NCI-H2107 treated with DMSO at 0.1 percent for 48 hours (cell line): ENCODE data around the gene SYTL3.
"Not testable (repeated sequence)": the region's sequence is repeated elsewhere in the genome, so short reads cannot be mapped to it uniquely, and the experiment has no call there.

Source experiments
- DNase-seq: peaks from one replicate; lab custom pipeline; 2025; ENCODE audit not compliant: unreplicated experiment; lab: John Stamatoyannopoulos, UW

Gene SYTL3

GRCh38 chr6:158786645-158787304 lies 136.9 kb downstream of the SYTL3 start:
- no peak for DNase-seq

DNA sequence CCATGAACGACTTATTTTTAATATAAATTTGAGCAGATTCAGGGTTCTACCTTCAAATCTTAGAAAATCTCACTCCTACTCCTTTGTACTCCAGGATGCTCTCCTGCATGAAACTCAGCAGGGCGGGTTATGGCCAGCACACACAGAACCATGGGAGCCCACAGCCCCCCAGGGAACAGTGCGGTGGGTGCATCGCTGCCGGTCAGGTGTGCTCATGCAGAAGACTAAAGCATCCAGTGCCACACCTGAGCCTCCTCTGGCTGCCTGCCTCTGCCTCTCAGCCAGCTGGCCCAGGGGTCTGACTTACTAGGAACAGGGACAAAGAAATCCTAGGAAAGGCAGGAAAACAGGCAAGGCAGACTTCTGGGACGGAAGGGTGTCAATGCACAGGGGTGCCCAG lies 137.5 kb downstream of the SYTL3 start:
- no peak for DNase-seq

DNA sequence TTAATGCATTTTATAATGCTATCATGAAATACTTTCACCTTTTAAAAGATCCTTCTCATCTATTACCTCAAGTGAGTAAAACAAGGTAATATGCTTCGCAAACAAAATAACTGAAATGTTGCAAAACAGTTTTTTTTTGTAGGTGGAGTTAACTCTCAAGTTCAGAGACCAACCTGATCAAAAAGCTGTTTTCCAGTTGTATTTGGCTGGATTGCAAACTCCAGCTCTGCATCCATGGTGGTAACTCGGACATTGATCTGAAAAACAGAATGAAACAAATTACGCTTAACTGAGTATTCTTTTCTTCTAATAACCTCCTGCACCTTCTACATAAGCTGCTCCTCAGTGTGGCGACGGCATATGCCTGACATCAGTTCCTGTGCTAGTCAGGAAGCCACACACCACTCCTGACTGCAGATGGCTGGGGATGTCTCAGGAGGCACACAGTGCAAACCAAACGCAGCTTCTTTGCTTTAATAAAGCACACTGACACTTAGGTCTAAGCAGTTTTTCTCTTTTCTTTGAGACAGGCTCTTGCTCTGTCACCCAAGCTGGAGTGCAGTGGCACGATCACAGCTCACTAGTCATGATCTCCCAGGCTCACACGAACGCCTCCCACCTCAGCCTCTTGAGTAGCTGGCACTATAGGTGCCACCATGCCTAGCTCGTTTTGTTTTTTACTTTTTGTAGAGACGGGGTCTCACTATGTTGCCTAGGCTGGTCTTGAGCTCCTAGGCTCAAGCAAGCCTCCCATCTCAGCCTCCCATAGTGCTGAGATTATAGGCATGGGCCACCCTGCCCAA lies 139.5 kb downstream of the SYTL3 start:
- no peak for DNase-seq

GRCh38 chr6:158791274-158791855 lies 141.5 kb downstream of the SYTL3 start:
- no peak for DNase-seq

DNA sequence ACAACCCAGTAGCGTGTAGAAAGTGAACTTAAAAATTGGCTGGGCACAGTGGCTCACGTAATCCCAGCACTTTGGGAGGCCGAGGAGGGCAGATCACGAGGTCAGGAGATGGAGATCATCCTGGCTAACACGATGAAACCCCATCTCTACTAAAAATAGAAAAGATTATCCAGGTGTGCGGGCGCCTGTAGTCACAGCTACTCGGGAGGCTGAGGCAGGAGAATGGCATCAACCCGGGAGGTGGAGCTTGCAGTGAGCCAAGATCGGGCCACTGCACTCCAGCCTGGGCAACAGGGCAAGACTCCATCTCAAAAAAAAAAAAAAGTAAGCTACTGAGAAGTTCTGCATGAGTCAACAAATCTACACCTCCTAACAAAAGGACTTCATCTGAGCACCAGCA lies 142.7 kb downstream of the SYTL3 start:
- DNase-seq, result not testable (repeated sequence)

- no peak for DNase-seq
Measured at GRCh38 chr6:158793432-158793831, 143.6 kb downstream of the SYTL3 start.

- no peak for DNase-seq
Measured at GRCh38 chr6:158795516-158795915, 145.7 kb downstream of the SYTL3 start.

DNA sequence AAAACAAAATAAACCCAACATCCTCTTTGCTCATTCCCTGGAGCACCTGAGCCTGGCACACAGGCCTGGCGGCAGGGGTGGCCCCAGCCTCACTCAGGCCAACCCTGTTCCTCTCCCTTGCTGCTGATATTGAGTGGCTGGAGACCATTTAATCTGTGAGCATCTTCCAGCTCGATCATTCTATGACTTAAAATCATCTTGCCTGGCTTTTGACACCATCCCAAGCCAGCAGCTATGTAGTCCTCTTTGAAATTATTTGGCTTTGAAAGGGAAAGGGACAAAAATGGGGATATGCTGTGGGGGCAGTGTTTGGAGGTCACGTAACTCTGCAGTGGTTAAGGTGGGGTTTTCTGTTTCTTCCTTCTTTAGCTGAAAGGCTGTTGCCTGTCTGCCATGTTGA lies 146.5 kb downstream of the SYTL3 start:
- DNase-seq, result no peak

DNA sequence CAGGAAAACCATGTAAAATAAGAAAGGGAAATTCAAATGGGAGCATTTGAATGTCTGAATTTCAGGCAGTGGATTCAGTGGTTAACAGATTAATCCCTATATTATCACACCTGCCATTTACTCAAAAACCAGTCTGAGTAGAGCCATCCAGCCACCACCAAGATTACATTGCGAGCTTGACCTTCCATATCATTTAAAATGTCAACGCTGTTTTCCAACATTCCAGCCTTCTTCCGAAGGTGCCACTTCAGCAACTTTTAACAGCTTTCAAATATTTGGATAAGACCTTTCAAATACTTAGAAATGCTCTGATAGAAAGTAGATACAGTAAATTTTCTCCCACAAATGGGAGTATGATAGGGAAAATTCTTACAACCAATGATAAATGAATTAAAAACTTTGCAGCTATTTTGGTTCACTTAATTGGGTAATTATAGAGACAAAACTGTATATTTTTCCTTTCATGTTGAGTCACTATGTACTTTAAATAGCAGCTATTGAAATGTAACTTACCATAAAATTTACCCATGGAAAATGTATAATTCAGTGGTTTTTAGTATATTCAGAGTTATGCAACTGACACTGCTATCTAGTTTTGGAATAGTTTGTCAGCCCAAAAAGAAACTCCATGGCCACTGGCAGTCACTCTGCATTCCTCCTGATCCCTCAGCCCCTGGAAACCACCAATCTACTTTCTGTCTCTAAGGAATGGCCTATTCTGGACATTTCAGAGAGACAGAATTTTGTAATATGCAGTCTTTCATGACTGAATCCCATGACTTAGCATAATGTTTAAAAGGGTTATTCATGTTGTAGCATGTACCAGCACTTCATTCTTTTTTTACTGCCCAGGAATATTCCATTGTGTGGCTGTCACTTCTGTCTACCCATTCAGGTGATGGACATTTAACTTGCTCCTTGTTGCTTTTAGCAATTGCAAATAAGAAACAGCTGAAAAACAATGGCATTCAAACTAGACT lies 147.8 kb downstream of the SYTL3 start:
- no peak for DNase-seq

DNA sequence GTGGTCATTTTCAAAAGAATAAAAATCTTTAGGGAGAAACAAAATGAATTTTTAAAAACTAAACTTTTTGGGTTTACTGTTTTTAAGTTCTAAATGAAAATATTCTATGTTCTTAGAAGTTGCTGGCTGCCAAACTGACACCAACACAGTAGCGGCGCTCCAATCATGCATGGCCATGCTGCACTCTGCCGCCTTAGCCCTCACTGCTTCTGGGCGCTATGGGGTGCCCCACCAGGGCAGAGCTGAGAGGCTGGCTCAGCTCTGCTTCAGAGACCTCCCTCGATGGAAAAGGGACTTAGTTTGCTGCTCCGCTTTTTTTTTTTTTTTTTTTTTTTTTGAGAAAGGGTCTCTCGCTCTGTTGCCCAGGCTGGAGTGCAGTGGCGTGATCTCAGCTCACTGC lies 148.5 kb downstream of the SYTL3 start:
- no peak for DNase-seq

DNA sequence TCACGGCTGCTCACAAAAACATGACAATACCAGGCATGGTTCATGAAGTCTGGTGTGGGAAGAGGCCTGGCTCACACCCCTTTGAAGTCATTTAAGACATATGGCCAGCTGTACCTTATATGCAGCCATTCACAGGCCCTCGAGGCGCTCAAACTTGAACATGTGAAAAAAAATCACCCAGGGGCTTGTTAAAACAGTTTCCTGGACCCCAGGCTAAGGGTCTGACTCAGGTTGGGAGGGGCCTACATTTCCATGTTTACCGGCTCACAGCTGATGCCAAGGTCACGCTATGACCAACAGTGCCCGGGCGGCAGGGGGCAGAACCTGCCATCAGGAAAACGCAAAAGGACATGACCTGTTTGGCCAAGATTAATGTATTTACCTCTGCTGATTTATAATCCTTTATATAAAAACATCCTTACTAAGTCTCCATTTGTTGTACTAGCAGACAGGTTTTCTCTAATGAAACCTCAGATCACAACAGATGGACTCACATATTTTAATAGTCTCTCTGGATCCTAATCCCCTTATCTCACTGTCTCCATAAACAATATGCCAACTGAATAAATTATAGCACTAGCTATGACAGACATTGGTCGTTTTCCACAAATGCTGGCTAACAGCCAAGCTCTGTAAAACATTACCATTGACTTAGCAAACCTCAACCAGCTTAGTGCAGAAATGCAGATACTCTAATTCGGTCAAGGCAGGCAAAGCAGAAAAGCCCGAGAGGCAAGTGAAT lies 149.4 kb downstream of the SYTL3 start:
- DNase-seq, result peak; percentile 55

DNA sequence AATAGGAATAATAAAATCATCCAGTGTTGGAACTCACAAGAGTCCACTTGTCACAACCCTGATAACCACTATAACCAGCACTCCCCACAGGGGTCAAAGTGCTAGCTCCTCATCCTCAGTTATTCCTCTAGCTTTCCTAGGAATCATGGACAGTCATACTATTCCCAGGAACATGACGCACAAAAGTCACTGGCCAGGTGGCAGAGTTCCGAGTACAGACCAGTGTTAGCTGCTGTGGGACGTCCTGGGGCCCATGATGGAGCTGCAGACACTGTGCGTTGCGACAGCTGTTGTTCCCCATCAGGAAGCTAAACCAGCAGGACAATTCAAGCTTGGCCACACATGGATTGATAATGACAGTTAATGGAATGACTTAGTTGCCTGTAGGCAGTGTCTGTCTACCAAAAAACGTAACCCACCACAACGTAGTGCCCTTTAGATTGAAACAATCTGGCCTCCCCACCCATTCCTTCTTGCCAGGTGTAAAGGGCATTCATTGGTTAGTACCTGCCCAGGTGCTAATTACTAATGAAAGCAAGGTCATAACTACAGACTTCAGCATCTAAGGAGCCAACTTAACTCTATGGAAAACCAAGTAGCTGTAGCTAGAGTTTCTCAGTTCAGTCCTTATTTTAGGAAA lies 151.9 kb downstream of the SYTL3 start:
- no peak for DNase-seq

DNA sequence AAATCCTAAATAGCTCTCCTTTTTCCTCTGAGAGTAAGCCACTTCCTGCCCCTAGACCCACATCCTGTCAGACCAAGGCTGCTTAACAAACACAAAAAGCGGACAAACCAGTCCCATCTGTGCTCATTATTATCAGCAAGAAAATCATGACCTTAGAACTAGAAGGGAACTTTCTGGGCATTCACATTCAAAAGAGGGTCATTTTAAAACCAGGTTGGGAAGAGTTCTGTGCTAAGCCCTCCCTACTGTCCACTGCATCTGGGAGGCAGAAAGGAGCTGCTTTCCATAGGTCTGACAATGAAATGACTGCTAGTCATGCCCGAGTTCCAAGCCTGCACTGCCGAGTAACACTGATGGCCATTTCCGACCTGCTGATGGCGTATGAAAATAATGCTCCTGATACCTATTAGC lies 153.9 kb downstream of the SYTL3 start:
- no peak for DNase-seq

DNA sequence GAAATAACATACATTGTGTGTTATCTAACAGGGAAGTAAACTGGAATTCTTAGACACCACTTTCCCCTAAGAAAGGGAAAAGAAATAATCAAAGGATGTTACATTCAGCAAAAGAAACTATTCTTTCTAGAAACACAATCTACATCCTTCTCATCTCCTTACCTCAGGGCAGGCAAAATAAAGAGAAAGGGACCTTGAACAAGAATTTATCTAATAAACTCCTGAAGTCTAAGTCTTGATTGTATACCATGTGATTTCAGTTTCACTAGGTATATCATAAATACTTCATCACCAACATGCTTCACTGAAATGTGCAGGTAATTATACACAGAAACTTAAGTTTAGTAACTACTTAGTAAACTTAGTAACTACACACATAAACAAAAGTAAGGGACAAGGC lies 154.4 kb downstream of the SYTL3 start:
- DNase-seq, result no peak

DNA sequence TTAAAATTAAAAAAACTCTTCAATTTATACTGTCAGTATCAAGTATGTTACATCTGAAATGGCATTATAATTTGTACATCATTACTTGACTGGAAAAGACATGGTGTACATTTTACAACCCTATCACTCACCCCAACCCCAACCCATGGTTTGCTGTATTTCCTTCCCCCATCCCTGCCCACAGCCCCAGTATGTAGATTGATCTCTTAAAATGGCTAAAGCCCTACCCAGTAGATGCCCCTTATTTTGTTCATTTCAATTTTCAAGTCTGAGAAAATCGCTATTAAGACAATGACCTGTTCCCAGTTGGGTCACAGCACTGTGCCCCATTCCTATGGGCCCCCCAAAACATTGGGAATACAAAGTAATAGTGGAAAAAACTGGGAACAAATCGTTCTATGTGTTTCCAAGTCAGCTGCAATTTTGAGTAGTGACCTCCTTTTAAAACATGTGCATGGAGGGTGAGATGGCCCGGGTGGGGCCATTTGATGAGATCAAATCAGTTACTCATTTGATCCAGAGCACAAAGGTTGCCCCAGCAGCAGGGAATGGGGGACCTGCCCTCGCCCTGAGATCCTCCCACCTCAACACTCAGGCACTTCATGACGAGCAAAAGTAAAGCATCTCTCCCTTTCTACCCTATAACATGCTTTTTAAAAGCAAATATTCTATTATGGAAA lies 156.0 kb downstream of the SYTL3 start:
- no peak for DNase-seq

DNA sequence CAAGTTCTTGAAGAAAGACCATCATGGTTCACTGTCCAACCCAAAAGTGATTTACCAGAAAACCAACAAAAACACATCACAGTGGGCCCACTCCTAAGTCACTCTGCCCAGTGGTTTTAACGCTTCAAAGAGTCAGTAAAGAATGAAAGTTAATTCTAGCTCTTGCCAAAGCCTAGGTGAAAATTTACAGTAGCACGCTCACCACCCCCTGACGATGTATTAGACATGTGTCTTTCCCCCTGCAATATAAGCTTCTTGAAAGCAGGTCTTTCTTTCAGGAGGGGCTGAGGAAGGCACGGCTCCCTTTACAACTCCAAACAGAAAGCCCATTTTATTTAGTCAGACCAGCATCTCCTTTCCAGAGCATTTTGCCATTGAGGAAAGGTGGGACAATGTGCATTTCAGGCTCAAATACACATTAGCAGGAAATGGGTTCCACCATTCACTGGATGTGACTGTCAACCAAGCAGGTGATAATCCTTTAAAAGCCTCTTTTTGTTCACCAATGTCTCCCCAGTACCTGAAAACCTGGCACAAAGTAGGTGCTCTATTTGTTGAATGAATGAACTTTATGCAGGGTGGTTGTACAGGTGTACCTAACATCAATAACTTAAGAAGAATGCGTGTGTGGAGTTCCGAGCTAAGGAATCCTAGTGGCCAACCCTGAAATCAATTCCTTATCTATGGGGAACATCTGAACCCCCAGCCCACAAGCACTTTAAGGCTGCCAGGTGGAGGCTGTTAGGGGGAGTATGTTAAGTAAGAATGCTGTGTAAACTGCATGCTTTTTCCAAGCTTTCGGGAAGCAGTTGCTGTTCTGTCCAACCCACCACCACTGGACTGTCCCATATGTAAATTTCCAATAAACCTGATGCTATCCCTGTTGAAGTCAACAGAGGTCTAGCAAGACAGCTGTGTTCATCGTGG lies 157.9 kb downstream of the SYTL3 start:
- no peak for DNase-seq

- DNase-seq, result peak; percentile 75
Measured at GRCh38 chr6:158808442-158808833, 158.6 kb downstream of the SYTL3 start.

GRCh38 chr6:158808941-158809678 lies 159.3 kb downstream of the SYTL3 start:
- DNase-seq, result peak; percentile 92
